Right hindlimb (tissue), 1 donor: ENCODE results near the gene TAMALIN.

ENCODE experiments used
- DNase-seq: peaks from one replicate; pipeline ENCODE4 v3.0.0-alpha.2; 2018

The TAMALIN gene

DNA sequence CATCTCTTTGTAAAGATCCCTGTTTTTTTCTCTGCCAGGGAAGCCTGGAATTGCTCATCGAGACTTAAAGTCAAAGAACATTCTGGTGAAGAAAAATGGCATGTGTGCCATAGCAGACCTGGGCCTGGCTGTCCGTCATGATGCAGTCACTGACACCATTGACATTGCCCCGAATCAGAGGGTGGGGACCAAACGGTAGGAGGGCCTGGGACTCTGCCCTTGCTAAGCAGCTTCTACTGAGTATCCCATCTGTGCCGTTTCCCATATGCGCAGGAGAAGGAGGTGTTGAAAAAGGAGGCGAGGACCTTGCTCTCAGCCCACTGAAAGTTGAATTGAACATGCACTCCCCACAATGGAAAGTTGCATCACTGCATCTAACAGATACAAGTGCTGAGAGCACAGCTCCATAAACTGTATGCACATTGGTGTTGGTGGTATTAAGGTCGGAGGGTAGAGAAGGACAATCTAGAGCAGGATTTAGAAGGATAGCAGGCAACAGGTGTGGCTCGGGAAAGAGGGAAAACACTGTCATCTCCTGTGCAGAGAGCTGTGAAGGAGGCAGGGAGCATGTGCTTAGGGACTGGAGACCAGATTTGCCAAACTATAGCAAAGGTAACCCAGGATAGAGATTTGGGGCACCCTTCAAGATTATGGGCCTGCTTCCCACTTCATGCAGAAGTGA is 21.5 kb upstream of the TAMALIN start:
- no peak for DNase-seq

DNA sequence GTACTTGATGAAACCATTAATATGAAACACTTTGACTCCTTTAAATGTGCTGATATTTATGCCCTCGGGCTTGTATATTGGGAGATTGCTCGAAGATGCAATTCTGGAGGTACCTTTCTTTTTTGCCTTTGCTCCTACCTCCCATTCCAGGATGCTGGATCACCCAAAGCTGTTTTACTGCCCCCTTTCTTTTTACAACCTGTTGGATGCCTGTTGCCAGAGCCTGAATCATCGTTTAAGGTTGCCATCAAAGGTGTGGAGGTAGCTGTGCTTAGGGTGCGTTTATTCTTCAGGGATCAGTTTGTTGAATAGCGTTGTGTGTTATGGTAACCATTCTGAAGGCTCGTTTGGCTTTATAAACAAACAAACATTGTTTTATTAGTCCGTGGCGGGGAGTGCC is 19.9 kb upstream of the TAMALIN start:
- no peak for DNase-seq

DNA sequence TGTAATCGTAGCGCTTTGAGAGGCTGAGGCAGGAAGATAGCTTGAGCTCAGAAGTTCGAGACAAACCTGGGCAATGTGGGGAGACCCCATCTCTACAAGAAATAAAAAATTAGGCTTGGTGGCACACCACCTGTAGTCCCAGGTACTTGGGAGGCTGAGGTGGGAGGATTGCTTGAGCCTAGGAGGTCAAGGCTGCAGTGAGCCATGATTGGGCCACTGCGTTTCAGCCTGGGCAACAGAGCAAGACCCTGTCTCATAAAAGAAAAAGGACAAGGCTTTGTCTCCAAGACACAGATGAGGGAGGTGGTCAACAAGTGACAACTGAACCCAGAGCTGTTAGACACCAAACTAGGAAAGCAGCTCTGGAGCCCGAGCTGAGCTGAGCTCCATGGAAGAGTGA is 14.5 kb upstream of the TAMALIN start:
- no peak for DNase-seq

DNA sequence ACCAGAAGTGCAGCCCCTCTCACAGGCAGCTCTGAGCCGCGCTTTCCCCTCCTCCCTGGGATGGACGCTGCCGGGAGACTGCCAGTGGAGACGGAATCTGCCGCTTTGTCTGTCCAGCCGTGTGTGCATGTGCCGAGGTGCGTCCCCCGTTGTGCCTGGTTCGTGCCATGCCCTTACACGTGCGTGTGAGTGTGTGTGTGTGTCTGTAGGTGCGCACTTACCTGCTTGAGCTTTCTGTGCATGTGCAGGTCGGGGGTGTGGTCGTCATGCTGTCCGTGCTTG is 12.3 kb upstream of the TAMALIN start:
- no peak for DNase-seq

DNA sequence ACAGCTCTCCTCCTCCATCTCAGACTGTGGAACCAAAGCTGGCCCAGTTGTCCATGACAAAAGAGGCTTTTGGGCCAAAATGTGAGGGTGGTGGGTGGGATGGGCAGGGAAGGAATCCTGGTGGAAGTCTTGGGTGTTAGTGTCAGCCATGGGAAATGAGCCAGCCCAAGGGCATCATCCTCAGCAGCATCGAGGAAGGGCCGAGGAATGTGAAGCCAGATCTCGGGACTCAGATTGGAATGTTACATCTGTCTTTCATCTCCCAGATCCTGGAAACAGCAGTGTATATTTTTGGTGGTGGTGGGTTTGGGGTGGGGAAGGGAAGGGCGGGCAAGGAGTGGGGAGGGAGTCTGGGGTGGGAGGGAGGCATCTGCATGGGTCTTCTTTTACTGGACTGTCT is 11.8 kb upstream of the TAMALIN start:
- no peak for DNase-seq

DNA sequence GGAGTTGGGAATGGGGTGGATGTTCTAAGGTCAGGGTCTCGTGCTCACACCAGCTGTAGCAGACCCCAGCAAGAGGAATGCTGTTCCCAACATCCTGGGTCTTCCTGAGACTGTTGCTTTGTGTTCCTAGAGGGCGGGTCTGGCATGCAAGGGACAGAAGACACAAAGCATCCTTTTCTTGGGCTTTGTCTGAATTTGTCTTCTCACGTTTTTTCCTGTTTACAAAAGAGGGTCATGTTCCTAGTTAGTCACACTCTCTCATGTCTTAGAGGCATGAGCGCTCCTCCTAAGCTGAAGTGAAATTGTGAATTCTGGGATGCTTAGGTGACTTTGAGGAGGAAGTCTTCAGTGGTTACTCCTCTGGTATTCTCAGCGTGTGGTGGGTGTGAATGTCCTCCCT is 9.6 kb upstream of the TAMALIN start:
- no peak for DNase-seq

DNA sequence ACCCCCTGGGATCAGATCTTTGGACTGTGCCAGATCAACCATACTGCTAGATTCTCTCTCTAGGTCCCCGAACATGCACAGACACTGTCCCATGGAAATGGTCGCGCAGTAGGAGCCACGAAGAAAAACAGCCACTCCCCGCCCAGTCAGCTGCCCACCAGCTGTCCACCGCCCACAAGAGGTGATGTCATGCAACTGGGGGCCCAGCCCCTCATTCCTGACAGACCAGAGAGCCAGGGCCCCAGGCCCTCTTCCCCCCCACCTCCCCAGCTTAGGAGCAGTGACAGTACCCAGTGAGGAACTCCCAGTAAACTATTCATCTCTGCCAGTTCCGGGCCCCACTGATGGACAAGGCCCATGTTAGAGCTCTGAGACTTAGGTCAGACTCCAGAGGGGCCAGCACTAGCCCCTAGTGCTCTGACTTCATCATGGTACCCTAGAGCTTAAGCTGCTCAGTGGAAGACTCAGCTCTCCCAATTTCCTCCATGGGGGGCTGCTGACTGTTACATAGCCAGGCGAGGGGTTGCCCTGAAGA is 3.7 kb upstream of the TAMALIN start:
- DNase-seq = no peak

DNA sequence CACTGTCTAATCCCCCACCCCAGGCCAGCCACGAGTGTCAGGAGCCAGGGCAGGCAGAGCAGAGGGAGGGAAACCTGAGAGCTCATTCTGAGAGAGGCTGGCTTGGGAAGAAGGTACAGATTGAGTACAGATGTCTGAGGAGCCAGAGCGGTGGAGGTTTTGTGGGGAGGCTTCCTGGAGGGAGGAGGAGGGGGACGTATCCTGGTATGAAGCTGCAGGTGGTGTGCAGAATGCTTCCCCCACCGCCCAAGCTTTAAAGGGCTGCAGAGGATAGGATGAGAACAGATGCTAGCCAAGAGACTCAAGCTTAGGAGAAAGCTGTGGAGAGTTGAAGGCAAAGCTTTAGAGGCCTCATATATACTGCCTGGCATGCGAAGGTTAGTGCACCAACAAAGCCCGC is 3.2 kb upstream of the TAMALIN start:
- DNase-seq = no peak

DNA sequence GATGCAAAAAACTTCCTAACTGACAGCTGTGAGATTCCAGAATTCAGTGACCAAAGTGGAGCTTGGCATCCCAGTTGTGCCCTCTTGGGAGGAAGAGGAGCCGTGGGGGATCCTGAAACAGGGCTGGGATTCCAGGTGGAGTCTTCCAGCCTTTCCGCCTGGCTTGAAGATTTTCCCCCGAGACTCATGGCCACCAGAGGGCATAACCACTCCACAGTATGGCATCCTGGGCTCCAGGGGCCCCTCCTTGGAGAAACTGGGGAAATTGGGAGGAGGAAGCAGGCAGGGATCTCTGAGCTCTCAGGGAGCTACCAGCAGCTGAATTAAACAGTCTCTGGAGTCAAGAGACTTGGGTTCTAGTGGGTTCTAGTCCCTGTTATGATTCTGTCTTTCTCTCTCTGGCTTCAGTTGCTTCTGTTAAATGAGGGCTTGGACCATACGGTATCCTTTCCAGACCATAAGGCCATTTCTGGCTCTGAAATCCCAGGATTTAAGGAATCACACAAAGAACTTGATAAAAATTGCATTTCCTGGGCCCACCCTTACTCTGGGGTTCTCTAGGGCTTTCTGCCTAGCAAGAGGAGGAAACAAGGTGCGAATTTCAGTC is 2.6 kb upstream of the TAMALIN start:
- DNase-seq = no peak

DNA sequence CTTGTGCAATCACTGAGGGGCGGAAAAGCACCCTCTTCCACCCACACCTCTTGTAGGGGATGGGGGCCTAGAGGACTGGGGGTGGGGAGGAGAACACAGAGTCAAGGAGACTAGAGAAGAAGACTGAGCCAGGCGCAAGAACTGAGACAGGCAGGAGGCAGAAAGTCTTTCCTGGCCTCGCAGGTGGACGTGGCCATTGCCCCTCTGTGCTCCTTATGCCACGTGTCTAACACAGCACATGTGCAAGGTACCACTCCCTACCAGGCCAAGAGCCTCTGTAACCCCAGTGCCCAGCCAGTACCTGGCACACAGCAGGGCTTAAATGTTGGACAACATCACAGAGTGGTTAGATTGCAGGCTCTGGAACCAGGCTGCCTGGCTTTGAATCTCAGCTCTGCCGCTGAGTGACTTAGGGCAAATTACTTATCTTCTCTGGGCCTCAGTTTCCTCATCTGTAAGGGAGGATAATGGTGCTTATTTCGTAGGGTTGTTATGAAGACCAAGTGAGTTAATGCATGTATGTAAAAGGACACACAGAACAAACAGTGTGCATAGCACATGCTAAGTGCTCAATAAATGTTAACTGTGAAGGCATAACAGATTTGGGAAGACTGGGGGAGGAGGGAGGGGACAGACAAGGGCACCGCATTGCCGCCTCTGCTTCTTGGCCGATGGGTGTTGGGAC is 1.4 kb upstream of the TAMALIN start:
- DNase-seq = no peak

DNA sequence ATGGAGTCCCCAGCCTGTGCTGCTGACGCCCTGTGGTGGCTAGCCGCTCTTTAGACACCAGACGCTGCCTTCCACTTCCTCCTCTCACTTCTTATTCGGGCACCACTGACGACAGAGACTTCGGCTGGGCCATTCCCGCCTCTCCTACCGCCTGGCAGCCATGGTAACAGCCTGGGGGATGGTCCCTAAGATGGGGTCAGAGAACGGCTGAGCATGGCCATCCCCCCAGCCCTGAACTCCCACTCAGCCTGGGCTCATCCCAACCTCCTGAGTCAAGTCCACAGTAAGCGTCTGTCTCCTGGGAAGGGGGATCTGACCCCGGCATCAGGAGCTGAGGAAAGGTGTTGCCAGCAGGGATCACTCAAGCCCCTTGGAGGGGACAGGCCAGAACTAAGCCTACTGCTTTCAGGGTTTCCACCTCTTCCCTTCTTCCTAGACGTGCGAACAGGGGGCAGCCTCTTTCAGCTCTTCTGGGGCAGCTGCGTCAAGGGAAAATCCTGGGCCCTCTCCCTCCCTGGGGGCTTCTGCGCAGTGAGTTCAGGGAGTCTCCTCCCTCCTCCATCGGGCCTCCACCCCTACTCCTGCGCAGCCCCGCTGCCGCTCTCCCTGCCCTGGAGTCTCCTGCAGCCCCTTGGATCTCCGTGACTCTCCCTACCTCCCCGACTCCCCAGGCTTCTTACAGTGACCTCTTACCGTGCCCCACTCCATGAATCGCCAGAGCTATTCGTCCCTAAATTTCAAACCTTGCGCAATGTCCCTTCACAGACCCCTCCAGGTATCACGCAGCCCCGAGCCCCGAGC is 643 bp upstream of the TAMALIN start:
- DNase-seq = peak; percentile 51

DNA sequence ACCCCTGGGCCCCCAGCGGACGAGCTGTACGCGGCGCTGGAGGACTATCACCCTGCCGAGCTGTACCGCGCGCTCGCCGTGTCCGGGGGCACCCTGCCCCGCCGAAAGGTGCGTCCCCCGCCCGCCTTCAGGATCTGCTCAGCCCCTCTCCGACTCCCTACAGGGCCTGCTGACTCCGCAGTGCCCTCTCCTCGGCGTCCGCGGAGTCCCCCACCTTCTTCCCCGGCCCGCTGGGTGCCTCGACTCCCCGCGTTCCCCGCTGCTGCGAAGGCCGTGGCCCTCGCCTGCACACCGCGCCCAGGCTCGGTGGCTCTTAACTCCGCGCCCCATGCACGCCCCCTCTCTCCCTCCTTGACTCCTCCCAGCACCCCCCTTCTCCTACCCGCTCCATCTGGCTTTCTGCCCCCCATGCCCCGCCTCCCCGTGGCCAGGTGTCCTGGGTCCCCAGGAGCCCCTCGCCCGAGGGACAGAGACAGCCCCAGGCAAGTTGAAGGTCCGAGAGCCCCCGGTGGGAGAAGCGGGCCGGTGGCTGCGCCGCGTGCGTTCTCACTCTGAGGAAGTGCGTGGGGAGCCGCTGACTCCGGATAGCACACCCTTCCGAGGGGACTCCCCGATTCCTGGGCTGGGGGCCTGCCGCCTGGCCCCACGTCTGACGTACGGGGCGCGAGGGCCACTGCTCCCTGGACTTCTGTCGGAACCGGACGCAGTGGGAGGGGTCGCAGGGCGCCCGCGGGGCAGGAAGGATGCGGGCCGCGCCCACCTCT is 594 bp downstream of the TAMALIN start:
- DNase-seq = peak; percentile 62

DNA sequence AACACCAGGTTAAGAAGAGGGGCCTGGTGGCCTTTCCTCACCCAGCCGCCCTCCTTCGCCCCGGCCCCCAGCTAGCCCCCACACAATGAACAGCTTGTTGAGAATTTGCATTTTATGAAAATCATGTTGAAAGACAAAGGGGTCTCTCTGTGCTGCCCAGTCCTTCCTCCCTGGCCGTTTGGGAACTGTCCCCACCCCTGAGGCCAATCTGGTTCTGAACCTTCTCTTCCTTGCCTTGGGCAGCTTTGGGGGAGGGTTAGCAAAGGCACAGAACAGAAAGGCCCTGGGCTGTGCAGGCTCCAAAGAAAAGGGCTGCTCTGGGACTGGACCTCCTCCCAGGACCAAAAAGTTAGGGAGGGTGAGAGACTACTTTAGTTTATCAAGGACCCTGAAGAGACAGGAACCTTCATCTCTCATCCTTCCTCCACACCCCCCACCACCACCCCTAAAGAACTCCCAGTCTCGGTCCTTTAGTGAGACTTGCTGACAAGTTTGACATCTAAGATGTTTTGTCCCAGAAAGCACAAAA is 1.3 kb downstream of the TAMALIN start:
- DNase-seq = no peak

DNA sequence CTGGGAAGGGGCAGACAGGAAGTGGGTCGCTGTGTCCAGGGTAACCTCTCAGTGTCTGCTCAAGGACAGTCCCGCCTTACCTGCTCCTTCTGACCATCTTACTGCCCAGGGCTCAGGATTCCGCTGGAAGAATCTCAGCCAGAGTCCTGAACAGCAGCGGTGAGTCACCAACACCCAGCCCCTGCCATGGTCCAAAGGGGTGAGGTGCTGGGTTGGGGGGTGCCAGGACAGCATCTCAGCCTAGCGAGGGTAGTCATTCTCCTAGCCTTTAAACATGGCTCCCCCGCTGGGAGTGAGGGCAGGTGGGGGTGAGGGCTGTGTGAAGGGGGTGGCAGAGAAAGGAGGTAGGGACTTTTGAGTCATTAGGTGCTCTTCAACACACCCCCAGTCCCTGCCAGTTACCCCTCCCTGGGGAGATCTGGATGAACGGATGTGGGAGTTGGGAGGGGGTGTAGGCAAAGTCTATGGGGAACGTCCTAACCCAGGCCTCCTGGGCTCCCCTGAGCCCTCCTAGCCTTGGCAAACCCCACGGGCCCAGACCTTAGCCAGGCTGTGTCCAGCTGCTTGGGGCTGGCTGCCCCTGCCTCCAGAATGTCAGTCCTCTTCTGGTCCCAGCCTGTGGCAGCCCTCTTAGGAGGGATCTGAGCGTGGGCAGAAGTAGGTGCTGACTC is 2.5 kb downstream of the TAMALIN start:
- no peak for DNase-seq

DNA sequence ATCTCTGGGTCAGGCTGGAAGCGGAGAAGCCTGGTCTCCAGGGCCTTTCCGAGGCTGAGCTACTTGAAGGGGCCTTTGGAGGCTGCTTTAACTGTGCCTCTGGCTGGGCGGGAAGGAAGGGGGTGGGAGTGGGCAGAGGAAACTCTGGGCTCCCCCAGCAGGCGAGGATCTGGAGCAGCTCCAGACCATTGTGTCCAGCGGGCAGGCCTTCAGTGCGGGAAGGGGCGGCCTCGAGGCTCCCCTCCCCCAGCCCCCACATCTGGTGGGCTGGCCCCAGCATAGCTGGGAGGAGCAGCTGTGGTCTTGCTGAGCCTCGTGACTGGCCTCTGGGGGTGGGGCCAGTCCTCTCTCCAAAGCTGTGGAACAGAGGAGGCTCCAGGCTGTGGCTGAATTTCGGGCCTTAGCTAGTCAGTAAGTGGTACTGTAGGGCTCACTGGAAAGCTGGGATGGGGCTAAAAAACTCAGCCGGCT is 3.4 kb downstream of the TAMALIN start:
- peak; percentile 97 for DNase-seq

DNA sequence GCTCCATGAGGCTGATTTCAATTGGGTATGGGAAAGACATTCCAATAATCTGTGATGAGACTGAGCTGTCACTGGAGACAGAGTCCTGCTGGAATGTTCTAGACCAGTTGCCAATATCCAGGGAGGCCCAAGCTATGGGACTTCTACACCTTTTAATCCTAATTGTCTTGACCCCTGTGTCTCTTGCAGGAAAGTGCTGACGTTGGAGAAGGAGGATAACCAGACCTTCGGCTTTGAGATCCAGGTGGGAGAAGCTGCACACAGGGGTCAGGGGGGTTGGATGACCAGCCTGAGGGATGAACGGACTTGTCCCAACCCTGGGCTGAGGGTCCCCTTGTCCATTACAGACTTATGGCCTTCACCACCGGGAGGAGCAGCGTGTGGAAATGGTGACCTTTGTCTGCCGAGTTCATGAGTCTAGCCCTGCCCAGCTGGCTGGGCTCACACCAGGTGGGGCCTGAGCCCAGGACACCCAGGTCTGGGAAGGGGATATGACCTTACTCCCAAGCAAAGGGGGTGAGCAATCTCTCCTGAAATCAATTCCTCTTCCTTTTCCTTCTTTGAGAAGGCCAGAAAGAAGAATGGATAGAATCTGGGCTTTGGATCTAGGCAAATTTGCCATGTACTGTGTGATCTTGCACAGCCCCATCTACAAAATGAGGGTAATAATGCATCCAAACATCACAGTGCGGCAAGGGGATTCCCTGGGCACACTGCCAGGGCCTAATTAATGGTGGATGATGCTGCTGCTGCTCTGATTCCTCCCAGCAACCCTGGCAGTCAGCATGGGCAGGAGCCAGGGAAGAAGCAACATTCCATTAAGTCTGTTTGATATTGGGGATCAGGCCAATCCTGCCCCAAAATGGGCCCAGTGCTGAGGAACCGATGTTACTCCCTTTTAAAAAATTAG is 4.2 kb downstream of the TAMALIN start:
- DNase-seq = peak; percentile 31

DNA sequence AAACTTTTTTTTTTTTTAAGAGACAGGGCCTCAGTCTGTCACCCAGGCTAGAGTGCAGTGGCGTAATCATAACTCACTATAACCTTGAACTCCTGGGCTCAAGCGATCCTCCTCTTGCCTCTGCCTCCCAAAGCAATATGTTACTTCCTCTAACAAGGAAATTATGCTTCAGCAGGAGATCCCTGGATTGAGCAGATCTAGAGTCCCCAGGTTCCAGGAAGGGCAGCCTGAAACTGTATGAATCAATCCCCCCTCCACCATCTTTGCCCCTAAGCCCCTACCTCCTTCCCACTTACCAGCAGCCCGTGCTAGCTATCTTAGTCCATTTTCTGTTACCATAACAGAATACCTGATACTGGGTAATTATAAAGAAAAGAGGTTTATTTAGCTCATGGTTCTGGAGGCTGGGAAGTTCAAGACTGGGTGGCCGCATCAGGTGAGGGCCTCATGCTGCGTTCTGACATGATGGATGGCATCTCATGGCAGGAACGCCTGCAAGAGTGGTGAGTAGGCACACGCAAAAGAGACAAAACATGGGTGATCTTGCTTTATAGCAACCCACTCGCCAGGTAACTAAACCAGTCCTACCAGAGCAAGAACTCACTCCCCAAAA is 5.0 kb downstream of the TAMALIN start:
- DNase-seq = no peak

DNA sequence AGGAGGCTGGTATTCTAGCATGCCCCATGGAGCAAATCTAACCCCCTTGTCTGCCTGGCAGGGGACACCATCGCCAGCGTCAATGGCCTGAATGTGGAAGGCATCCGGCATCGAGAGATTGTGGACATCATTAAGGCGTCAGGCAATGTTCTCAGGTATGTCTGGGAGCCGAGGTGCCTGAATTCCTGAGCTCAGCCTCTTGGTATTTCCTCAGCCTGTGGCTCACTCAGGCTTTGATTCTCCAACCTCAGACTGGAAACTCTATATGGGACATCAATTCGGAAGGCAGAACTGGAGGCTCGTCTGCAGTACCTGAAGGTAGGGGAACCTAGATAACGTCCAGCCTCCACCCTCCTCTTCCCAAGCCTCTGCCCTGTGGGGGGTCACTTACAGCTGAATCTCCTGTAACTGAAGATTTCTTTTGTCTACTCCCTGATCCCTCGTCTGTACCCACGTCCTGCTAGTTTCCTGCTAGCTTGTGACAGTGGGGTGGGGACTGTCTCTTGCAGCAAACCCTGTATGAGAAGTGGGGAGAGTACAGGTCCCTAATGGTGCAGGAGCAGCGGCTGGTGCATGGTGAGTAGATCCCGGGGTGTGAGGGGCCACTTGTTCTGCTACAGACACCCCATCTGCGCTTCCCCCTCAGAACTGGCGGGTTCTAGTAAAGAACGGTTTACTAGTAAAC is 7.0 kb downstream of the TAMALIN start:
- no peak for DNase-seq
